Peyer's patch (tissue), 4 donors: ENCODE results near the gene MAP2K4. TPM values are rescaled to one million over a fixed set of nuclear protein-coding genes. Genes with fewer than 3 reads are reported as not detected.

ENCODE experiments used
- DNase-seq, 3 donors: peaks; one replicate each; pipeline ENCODE4 v3.0.0-alpha.2; 2017 to 2019
- H3K27ac ChIP-seq, 4 donors: fragments of 200-600 bp; sonication (generic); one replicate each; pipeline ENCODE4 v1.5.1; 2016 to 2019
- H3K27me3 ChIP-seq, 2 donors: fragments of 200-600 bp; sonication (generic); one replicate each; pipeline ENCODE4 v1.5.1; 2019
- H3K36me3 ChIP-seq, 3 donors: fragments of 200-600 bp; sonication (generic); one replicate each; pipeline ENCODE4 v1.5.1; 2016 to 2019
- H3K4me1 ChIP-seq, 4 donors: fragments of 200-600 bp; sonication (generic); one replicate each; pipeline ENCODE4 v1.5.1; 2016 to 2019
- H3K4me3 ChIP-seq, 4 donors: fragments of 200-600 bp; sonication (generic); 1 replicate in 3 of 4; 2 replicates in 1 of 4; pipeline ENCODE4 v1.5.1; 2016 to 2019; ENCODE audit warnings: mild to moderate bottlenecking in 1 of 4
- H3K9me3 ChIP-seq, 4 donors: fragments of 200-600 bp; sonication (generic); one replicate each; pipeline ENCODE4 v1.5.1; 2016 to 2019; ENCODE audit warnings: mild to moderate bottlenecking in 1 of 4
- POLR2A ChIP-seq, 2 donors: fragments of 450-650 bp; IDR thresholded peaks; one replicate each; pipeline ENCODE4 v1.5.1; 2017; ENCODE audit warnings: antibody characterized with exemption in 2 of 2, mild to moderate bottlenecking in 2 of 2, moderate library complexity in 2 of 2
- total RNA-seq, 4 donors: library from RNA; depleted of rRNA; stranded (reverse); fragments of >200 nt; gene quantifications; one replicate each; pipeline ENCODE4 v1.1.0, GENCODE V29; 2016
- TF ChIP-seq, protein P1 (sequence below), 6 experiments: fragments of 450-650 bp in 4 of 6; fragments of 200-600 bp in 2 of 6; sonication (generic) in 1 of 6; IDR thresholded peaks; one replicate each; pipeline ENCODE4 v1.5.1; 2017 to 2019; ENCODE audit warnings: antibody characterized with exemption in 6 of 6, mild to moderate bottlenecking in 3 of 6, moderate library complexity in 1 of 6

The MAP2K4 gene
- total RNA-seq, 4 donors from 2014 or later: 17.7 to 34.7 (median 27.7) TPM

DNA sequence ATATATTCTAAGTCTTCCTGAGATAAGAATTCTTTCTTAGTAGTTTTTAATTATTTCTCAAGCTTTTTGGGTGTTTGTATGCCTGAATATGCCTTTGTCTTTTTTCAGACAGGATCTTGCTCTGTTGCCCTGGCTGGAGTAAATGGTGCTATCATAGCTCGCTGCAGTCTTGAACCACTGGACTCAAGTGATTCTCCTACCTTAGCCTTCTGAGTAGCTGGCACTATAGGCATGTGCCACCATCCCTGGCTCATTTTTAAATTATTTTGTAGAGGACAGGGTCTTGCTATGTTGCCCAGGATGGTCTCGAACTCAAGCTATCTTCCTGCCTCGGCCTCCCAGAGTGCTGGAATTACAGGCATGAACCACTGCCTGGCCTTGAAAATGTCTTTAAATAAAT is 41.6 kb downstream of the MAP2K4 start:
- TF ChIP-seq, protein P1, sequence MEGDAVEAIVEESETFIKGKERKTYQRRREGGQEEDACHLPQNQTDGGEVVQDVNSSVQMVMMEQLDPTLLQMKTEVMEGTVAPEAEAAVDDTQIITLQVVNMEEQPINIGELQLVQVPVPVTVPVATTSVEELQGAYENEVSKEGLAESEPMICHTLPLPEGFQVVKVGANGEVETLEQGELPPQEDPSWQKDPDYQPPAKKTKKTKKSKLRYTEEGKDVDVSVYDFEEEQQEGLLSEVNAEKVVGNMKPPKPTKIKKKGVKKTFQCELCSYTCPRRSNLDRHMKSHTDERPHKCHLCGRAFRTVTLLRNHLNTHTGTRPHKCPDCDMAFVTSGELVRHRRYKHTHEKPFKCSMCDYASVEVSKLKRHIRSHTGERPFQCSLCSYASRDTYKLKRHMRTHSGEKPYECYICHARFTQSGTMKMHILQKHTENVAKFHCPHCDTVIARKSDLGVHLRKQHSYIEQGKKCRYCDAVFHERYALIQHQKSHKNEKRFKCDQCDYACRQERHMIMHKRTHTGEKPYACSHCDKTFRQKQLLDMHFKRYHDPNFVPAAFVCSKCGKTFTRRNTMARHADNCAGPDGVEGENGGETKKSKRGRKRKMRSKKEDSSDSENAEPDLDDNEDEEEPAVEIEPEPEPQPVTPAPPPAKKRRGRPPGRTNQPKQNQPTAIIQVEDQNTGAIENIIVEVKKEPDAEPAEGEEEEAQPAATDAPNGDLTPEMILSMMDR (IDR thresholded peaks at IDR 0.05): no peak
- TF ChIP-seq POLR2A (IDR thresholded peaks at IDR 0.05): no peak
- H3K27me3 ChIP-seq: no peaks in the 10 kb centered on the region
- peaks cover 0 to 4% (median 0%) of the 10 kb centered on the region in 3 donors for H3K36me3 ChIP-seq
- no peak overlapping the region for H3K27ac ChIP-seq
- H3K4me3 ChIP-seq: no peak overlapping the region
- DNase-seq: no peak
- no peaks in the 10 kb centered on the region for H3K9me3 ChIP-seq
- H3K4me1 ChIP-seq: no peaks in the 10 kb centered on the region

DNA sequence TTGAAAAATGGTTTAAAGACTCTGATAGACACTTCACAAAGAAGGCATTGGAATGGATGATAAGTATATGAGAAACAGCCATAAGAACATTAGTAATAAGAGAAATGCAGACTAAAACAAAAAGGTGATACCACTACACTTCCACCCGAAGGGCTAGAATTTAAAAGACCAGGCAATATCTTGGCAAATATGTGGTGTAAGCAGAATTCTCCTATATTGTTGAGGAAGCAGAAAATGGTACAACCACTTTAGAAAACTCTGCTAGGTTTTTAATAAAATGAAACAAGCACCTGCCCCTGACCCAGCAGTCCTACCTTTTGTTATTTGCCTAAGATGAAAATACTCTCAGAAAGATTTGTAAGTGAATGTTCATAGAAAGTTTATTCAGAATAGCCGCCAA is 43.7 kb downstream of the MAP2K4 start:
- Histone ChIP-seq H3K4me3 (no peak overlapping the region), H3K27ac (no peak overlapping the region), H3K27me3 (no peaks in the 10 kb centered on the region), H3K36me3 (peaks cover 0 to 4% (median 0%) of the 10 kb centered on the region in 3 donors), H3K4me1 (no peaks in the 10 kb centered on the region), H3K9me3 (no peaks in the 10 kb centered on the region)
- no peak for DNase-seq
- TF ChIP-seq, protein P1 (IDR thresholded peaks at IDR 0.05): no peak
- no peak for TF ChIP-seq POLR2A (IDR thresholded peaks at IDR 0.05)

DNA sequence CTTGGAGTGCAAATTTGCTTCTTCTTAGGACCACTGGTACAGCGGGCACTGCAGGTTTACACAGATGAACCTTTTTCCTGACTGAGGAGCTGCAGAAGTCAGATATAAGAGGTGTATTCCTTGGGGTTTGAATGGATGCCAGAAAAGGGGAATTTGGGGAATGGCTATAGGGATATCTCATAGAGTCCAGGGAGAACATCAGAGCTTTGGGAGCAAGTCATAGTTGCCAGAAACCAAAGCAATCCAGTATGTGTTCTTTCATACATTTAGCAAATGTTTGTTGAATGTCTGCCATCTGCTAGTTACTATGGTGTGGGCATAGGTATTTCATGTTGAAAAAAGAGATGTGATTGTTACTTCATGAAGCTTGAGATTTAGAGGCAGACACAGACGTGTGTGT is 46.8 kb downstream of the MAP2K4 start:
- Histone ChIP-seq H3K36me3 (peaks cover 0 to 4% (median 0%) of the 10 kb centered on the region in 3 donors), H3K4me1 (no peaks in the 10 kb centered on the region), H3K9me3 (no peaks in the 10 kb centered on the region), H3K4me3 (no peak overlapping the region), H3K27ac (no peak overlapping the region), H3K27me3 (no peaks in the 10 kb centered on the region)
- no peak for TF ChIP-seq POLR2A (IDR thresholded peaks at IDR 0.05)
- TF ChIP-seq, protein P1 (IDR thresholded peaks at IDR 0.05): no peak
- DNase-seq: no peak

DNA sequence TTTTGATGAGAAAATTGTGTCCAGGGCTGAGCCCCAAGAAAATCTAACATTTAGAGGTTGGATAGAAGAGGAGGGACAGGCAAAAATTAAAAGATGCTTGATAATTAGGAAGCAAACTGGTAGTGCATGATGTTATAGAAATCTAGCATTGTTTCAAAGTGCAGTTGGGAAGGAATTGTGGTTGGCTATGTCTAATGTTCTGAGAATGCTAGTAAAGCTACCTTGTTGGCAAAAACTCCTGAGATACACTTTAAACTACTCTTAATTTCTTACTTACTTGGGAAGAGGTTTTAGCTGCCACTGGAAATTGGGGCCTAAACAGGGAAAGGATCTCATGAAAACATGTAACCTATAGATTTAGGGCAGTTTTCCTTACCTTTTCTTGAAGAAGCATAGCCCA is 48.3 kb downstream of the MAP2K4 start:
- no peaks in the 10 kb centered on the region for H3K27me3 ChIP-seq
- no peaks in the 10 kb centered on the region for H3K9me3 ChIP-seq
- H3K27ac ChIP-seq: no peak overlapping the region
- H3K4me3 ChIP-seq: no peak overlapping the region
- TF ChIP-seq POLR2A (IDR thresholded peaks at IDR 0.05): no peak
- TF ChIP-seq, protein P1 (IDR thresholded peaks at IDR 0.05): no peak
- DNase-seq: no peak
- no peaks in the 10 kb centered on the region for H3K4me1 ChIP-seq
- no peaks in the 10 kb centered on the region for H3K36me3 ChIP-seq

DNA sequence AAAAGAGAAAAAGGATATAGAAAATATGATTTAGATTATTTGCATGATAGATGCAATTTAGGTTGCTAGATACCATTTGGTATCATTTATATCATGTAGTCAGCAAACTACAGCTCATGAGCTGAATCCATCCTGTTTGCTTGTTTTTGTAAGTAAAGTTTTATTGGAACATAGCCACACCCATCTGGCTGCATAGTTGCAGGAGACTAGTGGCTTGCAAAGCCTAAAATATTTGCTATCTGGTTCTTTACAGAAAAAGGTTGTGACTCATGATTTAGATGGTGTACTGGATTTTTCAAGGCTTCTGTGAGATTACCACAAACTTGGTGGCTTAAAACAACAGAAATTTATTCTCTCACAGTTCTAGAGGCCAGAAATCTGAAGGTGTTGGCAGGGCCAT is 49.9 kb downstream of the MAP2K4 start:
- no peak for TF ChIP-seq POLR2A (IDR thresholded peaks at IDR 0.05)
- TF ChIP-seq, protein P1 (IDR thresholded peaks at IDR 0.05): no peak
- Histone ChIP-seq H3K36me3 (no peaks in the 10 kb centered on the region), H3K4me1 (no peaks in the 10 kb centered on the region), H3K27me3 (no peaks in the 10 kb centered on the region), H3K4me3 (no peak overlapping the region), H3K27ac (no peak overlapping the region), H3K9me3 (no peaks in the 10 kb centered on the region)
- no peak for DNase-seq

DNA sequence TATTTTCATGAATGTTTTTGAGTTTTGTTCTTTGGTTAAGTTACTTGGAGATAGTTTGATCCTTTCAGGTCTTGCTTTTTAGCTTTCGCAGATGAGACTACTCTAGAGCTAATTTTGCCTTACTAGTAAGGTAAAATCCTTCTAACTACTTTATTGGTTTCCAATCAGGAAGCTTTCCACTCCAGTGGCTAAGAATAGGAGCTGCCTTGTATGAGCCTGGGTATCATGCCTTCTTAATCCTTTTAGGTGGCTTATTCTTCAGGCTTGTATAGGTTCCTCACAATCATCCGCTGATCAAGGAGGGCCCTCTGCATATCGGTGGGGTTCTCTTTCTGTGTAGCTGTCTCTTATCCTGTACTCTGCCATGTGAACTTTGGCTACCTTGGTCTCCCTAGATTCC is 53.7 kb downstream of the MAP2K4 start:
- no peaks in the 10 kb centered on the region for H3K27me3 ChIP-seq
- H3K4me1 ChIP-seq: no peaks in the 10 kb centered on the region
- H3K36me3 ChIP-seq: no peaks in the 10 kb centered on the region
- H3K27ac ChIP-seq: no peak overlapping the region
- no peak for TF ChIP-seq POLR2A (IDR thresholded peaks at IDR 0.05)
- TF ChIP-seq, protein P1 (IDR thresholded peaks at IDR 0.05): no peak
- H3K4me3 ChIP-seq: no peak overlapping the region
- DNase-seq: no peak
- no peaks in the 10 kb centered on the region for H3K9me3 ChIP-seq
